HG03432 (cell line): Measurements from ENCODE around the gene ARL14EP.

Experiments
- ATAC-seq: cut with Tn5 transposase; IDR thresholded peaks from one replicate; pipeline ENCODE4 v1.9.1; 2021; ENCODE audit warnings: mild to moderate bottlenecking, moderate library complexity; ENCODE audit not compliant: unreplicated experiment

Gene ARL14EP

DNA sequence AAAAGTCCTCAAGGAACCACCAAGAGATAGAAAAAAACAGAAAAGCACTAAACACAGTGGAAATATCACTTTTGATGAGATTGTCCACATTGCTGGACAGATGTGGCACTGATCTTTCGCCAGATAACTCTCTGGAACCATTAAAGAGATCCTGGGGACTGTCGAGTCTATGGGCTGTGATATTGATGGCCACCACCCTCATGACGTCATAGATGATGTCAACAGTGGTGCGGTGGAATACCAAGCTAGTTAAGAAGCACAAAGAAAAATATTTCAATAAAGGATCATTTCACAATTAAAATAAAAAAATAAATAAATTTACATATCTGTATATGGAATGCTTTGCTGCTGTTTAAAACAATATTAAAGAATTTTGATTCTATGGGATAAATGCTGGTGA is 45.5 kb downstream of the ARL14EP start:
- ATAC-seq = no peak

DNA sequence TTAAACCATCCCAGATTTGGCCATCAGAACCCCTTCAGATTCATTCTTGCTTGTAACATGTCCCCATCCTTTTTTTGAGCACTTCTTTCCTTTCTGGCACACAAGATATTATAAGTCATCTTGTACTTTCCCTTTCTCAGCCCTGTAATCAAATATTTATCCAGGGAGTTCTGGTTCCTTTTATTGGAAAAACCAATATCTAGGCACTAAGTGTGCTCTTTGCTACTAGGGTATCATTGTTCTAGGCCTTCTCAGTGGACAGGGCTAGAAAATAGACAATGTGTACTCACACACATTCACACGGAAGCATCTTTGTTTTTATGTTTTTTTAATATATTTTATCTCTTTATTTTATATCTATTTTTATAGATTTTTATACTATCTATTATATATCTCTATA is 47.3 kb downstream of the ARL14EP start:
- ATAC-seq = no peak

DNA sequence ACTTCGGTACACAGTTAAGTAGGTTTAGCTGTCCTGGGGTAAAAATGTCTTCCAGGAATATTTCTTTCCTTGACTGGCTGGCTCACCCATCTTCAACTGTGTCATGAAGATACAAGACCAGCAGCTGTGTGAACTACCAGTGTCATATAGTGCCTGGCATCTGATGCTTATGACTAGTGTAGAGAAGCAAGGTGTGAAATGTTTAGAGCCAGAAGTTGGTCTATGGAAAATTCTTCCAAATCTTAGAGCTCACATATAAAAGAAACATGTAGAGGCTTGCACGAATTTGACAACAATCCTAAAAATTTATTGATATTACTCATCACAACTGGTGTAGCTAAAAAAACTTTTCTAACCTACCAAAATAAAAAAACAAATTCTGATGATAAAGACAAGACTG is 54.4 kb downstream of the ARL14EP start:
- ATAC-seq = no peak

DNA sequence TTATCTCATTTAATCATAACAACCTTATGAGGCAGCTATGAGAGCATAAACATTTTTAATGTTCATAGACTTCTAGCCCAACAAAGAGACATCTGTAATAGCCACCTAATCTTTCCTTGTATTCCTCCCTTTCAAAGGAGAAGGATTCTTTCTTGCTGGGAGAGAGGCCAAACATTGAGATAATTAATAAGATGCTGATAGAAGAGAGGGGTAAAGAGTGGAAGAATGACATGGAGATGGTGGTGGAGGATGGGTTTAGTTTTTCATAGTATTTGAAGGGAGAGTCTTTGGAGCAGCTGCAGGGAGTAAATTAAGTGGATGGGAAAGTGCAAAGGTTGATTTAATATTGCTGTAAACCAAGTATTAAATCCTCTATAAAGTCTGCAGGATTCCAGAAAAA is 57.9 kb downstream of the ARL14EP start:
- ATAC-seq = no peak

- ATAC-seq = no peak
Measured at GRCh38 chr11:30381879-30382278, 59.0 kb downstream of the ARL14EP start.
